HG03571 (cell line): Measurements from ENCODE around the gene VEZF1.
"Not testable (repeated sequence)": the region's sequence is repeated elsewhere in the genome, so short reads cannot be mapped to it uniquely, and the experiment has no call there.

Experiments used
- ATAC-seq: cut with Tn5 transposase; IDR thresholded peaks from one replicate; pipeline ENCODE4 v1.9.1; 2021; ENCODE audit not compliant: unreplicated experiment

Gene VEZF1

DNA sequence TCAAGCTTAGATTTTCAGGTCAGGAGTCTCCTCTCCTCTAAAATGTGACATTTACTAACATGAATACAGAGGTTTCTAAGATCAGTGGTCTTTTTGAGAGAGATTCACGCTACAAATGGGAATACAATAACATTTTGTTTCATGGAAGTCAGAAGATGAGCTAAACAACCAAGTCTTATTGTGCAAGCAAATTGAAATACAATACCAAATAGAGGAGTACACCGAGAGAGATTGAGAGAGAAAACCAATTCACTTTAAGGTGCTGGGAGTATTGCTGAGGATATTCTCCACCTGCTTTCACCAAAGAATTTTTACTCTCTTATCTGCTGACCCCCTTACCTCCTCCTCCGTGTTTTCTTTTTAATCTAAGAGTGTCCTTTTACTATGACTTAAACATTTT, 11.5 kb downstream of the VEZF1 start:
- no peak for ATAC-seq

GRCh38 chr17:57975044-57975443, 13.0 kb downstream of the VEZF1 start:
- no peak for ATAC-seq

DNA sequence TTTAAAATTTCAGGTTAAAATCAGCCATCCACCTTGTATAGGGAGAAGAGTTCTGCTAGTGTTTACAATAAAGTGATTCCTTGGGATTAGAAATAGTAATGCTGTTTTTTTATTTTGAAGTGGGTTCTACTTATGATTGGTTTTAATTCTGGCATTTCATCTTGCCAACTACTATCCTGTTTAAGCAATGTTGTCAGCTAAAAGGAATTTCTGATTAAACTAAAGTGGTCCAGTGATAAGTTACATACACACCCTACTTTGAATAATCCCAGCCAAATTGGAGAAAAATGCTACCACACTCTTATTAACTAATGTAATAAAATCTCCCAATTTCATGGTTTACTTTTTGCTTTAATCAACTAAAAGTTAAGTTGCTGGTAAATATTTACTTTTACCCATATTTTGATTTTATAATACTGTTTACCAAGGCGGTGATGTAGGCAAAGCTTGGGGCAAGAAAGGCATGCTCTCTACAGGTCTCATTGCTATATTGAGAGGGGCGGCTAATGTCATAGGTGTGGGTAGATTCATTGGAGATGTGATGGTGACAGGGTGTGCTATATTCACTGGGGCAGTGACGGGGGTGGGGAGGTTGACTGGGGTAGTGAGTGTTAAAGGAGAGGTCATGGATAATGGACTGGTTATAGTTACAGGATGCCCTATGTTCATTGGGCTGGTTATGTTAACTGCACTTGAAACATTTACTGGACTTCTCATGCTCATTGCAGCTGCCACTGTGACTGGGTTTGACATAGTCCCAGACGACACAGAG, 13.8 kb downstream of the VEZF1 start:
- not testable (repeated sequence) for ATAC-seq

GRCh38 chr17:57972151-57972550, 15.9 kb downstream of the VEZF1 start:
- ATAC-seq, result no peak

GRCh38 chr17:57971572-57971971, 16.5 kb downstream of the VEZF1 start:
- no peak for ATAC-seq

DNA sequence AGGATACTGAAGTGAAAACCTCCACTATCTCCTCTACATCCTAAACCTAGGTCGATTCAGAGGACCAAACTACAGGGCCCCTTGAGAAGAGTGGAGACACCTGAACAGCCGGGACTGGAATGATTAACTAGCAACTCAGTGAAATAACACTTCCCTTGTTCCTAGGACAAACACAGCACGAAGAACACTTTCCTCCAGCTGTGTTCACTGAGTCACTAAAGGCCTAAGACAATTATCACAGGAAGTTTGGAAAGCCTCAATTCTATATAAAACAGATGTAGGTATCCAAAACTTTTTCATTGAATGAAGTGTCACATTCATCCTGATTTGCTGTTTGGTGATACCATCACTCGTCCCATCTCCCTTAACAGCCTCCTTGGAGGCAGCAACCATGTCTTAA, 17.3 kb downstream of the VEZF1 start:
- no peak for ATAC-seq

- ATAC-seq, result no peak
Measured at GRCh38 chr17:57968456-57968855, 19.6 kb downstream of the VEZF1 start.

- ATAC-seq, result no peak
Measured at GRCh38 chr17:57966875-57967274, 21.2 kb downstream of the VEZF1 start.

DNA sequence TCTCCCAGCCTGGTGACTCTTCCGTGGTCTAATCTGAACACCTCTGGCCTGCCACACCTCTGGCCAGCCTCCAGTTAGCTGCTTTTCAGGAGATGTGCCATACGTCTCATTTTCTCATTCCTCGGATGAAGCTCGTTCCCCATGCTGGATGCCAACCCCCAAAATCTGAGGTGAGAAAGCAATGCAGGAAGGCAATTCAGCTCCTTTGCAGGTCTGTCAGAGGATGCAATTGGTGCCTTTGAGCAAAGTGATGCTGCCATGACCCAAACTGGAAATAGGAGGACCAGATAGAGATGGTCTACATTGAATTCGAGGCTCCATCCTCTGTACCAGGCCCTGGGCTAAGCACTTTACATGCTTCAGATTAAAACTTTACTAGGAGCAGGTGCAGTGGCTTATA, 21.8 kb downstream of the VEZF1 start:
- no peak for ATAC-seq

DNA sequence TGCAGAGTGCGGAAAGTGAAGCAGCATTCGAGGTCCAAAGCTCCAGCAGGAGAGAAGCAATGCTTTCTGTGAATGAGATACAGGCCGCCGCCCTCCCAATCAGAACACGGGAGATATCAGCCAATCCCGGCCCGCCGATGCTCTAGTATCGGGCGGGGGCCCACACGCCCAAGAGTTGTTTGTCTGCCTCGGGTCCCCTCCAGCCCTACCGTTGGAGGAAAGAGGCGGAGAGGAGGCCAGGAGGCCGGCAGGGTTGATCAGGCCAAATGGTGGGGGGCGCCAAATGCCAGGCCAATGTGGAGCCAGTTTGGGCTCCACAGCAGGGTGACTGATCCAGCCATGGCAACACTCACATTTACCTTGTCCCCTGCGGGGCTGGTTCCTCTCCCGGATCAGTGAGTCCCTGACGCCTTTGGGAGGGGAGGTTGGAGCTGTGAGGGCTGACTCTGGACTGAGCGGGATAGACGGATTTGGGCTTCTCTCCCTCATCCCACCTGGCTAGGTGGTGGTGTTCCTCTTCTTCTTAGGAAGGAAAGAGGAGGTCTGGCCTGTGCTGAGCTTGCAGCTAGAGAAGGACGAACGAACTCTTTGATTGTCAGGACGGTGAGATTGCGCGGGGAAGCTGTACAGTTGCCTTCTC, 22.4 kb downstream of the VEZF1 start:
- ATAC-seq, result no peak

DNA sequence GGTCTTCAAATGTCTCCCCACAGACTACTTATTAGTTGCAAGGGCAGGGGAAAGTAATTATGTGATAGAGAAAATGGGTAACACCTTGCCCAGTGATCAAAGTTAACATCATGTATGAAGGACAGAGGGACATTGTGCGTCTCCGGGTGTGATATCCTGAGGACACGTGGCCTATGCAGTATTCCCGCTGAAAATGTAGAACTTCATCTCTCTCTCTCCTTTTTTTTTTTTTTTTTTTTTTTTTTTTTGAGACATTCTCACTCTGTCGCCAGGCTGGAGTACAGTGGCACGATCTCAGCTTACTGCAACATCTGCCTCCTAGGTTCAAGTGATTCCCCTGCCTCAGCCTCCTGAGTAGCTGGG, 24.9 kb downstream of the VEZF1 start:
- ATAC-seq, result no peak

DNA sequence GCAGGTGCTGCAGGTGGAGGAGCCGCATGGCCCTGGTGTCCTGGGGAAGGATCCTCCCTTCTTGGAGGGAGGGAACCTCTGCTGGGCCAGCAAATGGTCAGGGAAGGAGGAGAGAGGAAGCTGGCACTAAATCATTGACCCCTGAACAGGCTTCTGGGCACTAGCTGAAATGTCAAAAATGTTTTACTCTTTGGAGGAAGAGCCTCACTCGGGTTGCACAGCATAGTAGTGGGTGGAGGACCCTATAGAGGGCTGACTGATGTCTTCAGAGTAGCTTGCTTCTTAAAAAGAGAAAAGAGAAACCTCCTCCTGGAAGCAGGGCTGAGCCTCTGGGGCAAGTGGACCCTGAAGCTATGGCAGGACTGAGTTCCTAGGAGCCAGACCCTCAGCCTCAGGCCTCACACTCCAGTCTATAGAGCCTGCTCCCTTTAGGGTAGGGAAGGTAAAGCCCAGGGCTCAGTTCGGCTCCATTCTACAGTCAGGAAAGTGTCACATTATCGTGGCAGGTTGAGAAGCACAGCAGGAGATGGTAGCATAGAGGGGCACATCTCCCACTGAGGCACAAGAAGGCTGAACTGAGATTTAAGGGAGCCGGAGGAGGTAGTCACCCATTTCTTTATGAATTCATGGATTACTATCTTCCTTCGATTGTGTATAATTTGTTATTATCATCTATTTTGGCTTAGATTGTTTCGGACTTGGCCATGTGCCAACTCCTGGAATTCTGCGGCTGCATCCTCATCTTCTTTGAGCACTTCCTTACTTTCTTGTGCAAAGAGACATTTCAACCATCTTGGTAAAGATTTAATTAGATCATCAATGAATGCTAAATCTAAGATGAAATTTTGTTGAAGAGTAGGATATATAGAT, 25.5 kb downstream of the VEZF1 start:
- no peak for ATAC-seq

- ATAC-seq, result no peak
Measured at GRCh38 chr17:57959929-57960328, 28.1 kb downstream of the VEZF1 start.

DNA sequence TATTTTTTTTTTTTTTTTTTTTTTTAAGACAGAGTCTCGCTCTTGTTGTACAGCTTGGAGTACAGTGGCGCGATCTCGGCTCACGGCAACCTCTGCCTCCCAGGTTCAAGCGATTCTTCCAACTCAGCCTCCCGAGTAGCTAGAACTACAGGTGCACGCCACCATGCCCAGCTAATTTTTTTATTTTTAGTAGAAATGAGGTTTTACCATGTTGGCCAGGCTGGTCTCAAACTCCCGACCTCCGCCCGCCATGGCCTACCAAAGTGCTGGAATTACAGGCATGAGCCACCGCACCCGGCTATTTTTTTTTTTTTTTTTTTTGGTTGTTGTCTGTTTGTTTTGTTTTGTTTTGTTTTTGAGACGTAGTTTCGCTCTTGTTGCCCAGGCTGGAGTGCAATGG, 29.7 kb downstream of the VEZF1 start:
- not testable (repeated sequence) for ATAC-seq

- ATAC-seq, result no peak
Measured at GRCh38 chr17:57957886-57958285, 30.2 kb downstream of the VEZF1 start.

- ATAC-seq, result no peak
Measured at GRCh38 chr17:57957120-57957850, 30.8 kb downstream of the VEZF1 start.

GRCh38 chr17:57956291-57957119, 31.5 kb downstream of the VEZF1 start:
- ATAC-seq, result peak; percentile 47

- ATAC-seq, result peak; percentile 48
Measured at GRCh38 chr17:57955183-57955931, 32.7 kb downstream of the VEZF1 start, which contains the start of gene CUEDC1. TSS of gene CUEDC1 (minus strand) at chr17:57955412. CDS start at chr17:57885564, 69,848 bp downstream.

- ATAC-seq, result no peak
Measured at GRCh38 chr17:57954397-57955182, 33.5 kb downstream of the VEZF1 start.
